ENCODE results near the gene BACE1-AS. TPM values are rescaled to one million over a fixed set of nuclear protein-coding genes. Genes with fewer than 3 reads are reported as not detected.
A peak's percentile ranks its signal among the peaks of the same experiment; 100 is the strongest.
"Not testable (repeated sequence)": the region's sequence is repeated elsewhere in the genome, so short reads cannot be mapped to it uniquely, and the experiment has no call there.

Gene BACE1-AS
- polyA plus RNA-seq, 3 donors from 2014 or later, result 0.67 TPM; not detected in 2

DNA sequence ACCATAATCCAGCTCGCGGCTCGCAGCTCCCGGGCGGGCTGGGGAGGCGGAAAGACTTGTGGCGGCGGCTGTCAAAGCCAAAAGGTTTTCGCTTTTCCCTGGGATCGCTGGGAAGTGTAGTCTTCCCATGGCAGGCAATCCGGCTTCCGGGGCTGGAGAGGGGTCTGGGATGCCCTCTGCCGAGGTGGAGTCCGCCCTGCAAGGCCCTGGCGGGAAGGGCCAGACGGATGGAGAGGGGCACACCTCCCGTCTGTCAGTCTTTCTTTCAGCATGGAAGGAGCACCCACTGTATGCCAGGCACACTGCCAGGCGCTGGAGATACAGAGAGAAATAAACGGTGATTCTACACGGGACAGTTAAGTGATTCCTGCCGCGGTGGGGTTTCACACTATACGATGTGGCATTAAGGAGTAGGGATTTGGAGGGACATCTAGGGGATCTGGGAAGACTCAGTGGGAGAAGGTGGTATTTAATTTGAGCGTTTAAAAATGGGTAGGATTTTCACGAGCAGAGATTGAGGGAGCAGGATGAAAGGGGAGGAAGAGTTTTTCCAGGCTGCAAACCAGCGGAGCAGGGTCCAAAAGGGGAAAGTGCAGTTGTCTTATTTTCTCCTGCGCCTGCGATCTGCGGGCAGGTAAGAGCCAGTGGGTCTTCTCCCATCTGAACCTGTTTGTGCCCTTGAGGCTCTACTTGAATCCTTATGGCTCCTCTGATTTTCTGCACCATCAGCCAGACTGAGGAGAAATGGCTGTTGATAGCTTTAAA, 25.2 kb downstream of the BACE1-AS start, which contains the start of gene BACE1:
BACE1 (minus strand) TSS at position 60 of the 765 bp plus-strand sequence. CDS start 461 bp downstream, outside the sequence.
- no peak for DNase-seq
- H3K36me3 Mint-ChIP-seq, result no peaks in the 10 kb centered on the region
- H3K9me3 Mint-ChIP-seq, result no peaks in the 10 kb centered on the region
- peak within 1 kb of the TSS; percentile 64 to 72 (median 66) for H3K4me3 Mint-ChIP-seq
- peaks cover 7 to 12% (median 11%) of the 10 kb centered on the region in 3 donors for H3K27me3 Mint-ChIP-seq (ENCODE audit: low read depth in 3 of 3)
- peaks cover 8 to 13% of the 10 kb centered on the region in 2 donors for H3K4me1 Mint-ChIP-seq
- peak within 1 kb of the TSS in 1 of 6 donors; percentile 4 for H3K27ac Mint-ChIP-seq

DNA sequence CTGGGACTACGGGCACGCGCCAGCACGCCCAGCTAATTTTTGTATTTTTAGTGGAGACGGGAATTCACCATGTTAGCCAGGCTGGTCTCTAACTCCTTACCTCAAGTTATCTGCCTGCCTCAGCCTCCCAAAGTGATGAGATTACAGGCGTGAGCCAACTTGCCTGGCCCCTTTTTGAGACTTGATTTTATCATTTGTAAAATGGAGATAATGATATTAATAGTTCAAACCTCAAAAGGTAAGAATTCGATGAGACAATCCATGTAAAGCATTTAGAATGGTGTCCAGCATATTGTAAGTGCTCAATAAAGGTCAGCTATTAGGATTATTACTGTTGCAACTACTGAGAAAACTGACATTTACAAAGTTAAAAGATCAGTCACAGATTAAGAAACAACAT, 27.6 kb downstream of the BACE1-AS start:
- H3K4me1 Mint-ChIP-seq, result peaks cover 8 to 13% of the 10 kb centered on the region in 2 donors
- H3K27me3 Mint-ChIP-seq (ENCODE audit: low read depth in 3 of 3), result peaks cover 0 to 11% (median 10%) of the 10 kb centered on the region in 3 donors
- H3K4me3 Mint-ChIP-seq, result no peak overlapping the region
- DNase-seq, result no peak
- H3K36me3 Mint-ChIP-seq, result no peaks in the 10 kb centered on the region
- H3K9me3 Mint-ChIP-seq, result no peaks in the 10 kb centered on the region
- no peak overlapping the region for H3K27ac Mint-ChIP-seq

DNA sequence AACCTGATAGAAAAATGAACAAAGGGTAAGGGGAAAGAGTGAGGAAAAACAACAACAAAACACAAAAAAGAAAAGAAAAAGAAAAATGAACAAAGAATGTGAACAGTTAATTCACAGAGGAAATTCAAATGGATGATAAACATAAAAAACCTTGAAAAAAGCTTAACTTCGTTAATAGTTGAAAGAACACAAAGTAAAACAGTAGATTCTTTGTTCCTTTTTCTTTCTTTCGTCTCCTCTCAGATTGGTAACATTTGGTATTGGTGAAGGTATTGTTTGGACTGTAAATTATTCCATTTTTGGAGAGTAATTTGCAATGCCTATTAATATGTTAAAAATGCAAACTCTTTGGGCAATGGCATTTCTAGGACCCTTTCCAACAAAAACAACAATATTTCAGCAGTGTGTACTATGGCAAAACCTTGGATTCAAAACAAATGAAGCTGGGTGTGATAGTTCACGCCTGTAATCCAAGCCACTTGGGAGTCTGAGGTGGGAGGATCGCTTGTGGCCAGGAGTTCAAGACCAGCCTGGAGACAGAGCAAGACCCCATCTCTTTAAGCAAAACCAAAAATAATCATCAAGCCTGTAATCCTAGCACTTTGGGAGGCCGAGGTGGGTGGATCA, 28.2 kb downstream of the BACE1-AS start:
- no peak overlapping the region for H3K27ac Mint-ChIP-seq

DNA sequence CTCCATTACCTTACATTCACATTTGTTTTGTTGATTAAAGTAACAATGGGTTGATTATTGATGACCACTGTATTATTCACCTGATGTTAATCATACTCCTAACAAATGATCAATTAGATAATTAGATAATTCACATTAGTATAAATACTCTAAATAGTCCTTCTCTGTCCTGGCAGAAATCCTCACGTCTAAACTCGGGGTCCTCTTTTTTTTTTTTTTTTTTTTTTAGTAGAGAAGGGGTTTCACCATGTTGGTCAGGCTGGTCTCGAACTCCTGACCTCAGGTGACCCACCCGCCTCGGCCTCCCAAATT, 36.1 kb downstream of the BACE1-AS start:
- H3K36me3 Mint-ChIP-seq; H3K9me3 Mint-ChIP-seq; H3K27me3 Mint-ChIP-seq (ENCODE audit: low read depth in 3 of 3); H3K4me1 Mint-ChIP-seq; DNase-seq: not testable (repeated sequence)
- peak overlapping the region in 1 of 5 donors; percentile 69 for H3K4me3 Mint-ChIP-seq
- peak overlapping the region in 1 of 6 donors; percentile 70 for H3K27ac Mint-ChIP-seq

More for the DNA sequence above, 28.2 kb downstream of the BACE1-AS start:
- H3K36me3 Mint-ChIP-seq, result no peaks in the 10 kb centered on the region
- H3K27me3 Mint-ChIP-seq (ENCODE audit: low read depth in 3 of 3), result peaks cover 0 to 11% (median 9%) of the 10 kb centered on the region in 3 donors
- H3K4me3 Mint-ChIP-seq, result no peak overlapping the region
- H3K4me1 Mint-ChIP-seq, result peaks cover 8 to 13% of the 10 kb centered on the region in 2 donors
- DNase-seq, result no peak
- H3K9me3 Mint-ChIP-seq, result no peaks in the 10 kb centered on the region

DNA sequence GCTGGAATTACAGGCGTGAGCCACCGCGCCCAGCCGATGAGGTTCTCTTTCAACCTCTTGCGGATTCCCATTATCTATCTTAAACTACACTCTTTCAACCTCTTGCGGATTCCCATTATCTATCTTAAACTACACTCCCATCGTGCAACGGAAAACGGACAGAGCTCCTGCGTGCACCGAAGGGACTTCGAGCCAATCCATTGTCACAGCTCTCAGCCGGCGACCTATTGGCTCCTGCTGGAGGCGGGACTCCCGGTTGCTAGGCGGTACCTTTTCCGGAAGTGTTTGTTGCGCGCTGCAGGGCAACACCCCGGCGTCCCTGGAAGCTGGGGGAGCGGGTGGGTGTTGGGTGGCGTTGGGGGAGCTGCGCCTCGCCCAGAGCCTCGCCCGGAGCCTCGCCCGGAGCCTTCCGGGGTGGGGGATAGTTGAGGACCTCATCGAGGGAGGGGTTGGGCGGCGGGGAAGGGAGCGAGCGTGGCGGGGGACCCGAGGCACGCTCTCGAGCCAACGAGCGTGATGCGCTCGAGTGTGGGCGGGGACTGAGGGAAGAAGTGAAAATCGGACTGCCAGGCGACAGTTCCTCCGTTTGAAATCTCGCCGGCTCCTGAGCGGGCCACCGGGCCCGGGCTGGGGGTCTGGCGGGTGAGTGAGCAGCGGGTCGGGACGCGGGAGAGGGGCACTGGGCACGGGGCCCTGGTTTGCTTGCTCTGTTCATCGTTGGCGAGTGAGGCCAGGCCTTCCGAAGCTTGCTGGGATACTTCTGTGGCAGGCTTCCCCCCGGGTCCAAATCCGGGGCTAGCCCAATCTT, 36.6 kb downstream of the BACE1-AS start, which contains the start of gene CEP164:
CEP164 (plus strand) TSS at position 288 of the 808 bp plus-strand sequence. CDS start 10,733 bp downstream, outside the sequence.
- Mint-ChIP-seq H3K27ac (peak within 1 kb of the TSS in 2 of 6 donors; percentile 38 to 70), H3K4me3 (peak within 1 kb of the TSS in 2 of 5 donors; percentile 52 to 69), H3K36me3 (peaks cover 0 to 5% (median 0%) of the 10 kb centered on the region in 3 donors), H3K27me3 (ENCODE audit: low read depth in 3 of 3) (no peaks in the 10 kb centered on the region), H3K9me3 (no peaks in the 10 kb centered on the region), H3K4me1 (peaks cover 2 to 10% of the 10 kb centered on the region in 2 donors)
- DNase-seq, result peak; percentile 91 to 93 (median 92)

DNA sequence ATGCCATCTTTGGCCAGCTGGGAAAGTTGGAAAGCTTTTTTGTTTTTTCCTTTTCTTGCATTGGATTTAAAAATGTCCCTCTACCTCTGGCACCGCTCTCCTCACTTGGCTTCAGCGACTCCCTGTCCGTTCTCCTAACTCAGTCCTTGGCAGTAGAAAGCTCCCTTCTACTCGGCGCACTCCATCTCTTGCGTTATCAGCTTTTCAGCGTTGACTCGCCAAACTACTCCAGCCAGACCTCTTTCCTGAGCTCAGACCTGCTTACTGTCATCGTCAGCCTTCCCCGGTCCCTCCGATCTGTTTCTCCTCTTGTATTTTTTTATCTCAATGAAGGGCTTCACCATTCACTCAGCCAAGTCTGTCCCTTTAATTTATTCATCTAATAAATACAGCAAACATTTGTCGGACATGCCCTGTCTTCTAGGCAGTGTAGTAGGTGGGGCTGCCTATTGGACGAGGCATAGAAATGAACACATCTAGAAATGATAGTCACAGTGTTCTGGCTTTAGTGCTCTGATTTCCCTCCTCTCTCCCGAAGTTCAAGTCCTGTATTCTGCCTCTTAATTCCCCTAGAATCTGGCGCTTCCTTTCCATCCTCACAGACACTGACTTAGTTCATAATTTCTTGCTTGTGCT, 37.3 kb downstream of the BACE1-AS start:
- Mint-ChIP-seq H3K9me3 (no peaks in the 10 kb centered on the region), H3K4me3 (no peak overlapping the region)
- no peak for DNase-seq

DNA sequence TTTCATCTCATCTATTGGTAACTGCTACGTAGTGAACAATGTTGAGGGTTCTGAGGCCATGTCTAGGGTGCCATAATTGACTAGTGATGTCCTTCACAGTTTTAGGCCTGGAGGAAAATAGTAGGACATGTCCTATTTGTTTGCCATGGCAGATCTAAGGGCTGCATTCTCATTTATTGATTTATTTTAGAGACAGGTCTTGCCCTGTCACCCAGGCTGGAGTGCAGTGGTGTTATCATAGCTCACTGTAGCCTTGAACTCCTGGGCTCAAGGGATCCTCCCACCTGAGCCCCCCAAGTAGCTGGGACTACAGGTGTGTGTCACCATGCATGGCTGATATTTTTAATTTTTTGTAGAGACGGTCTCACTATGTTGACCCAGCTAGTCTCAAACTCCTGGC, 41.7 kb downstream of the BACE1-AS start:
- Mint-ChIP-seq H3K4me1 (peaks cover 2 to 6% of the 10 kb centered on the region in 2 donors), H3K27me3 (ENCODE audit: low read depth in 3 of 3) (no peaks in the 10 kb centered on the region), H3K27ac (peak overlapping the region in 1 of 6 donors; percentile 5), H3K9me3 (no peaks in the 10 kb centered on the region), H3K4me3 (no peak overlapping the region), H3K36me3 (peaks cover 4 to 16% (median 5%) of the 10 kb centered on the region in 3 donors)
- DNase-seq, result no peak

More for the DNA sequence above, 37.3 kb downstream of the BACE1-AS start:
- Mint-ChIP-seq H3K4me1 (peaks cover 2 to 10% of the 10 kb centered on the region in 2 donors), H3K36me3 (peaks cover 0 to 5% (median 0%) of the 10 kb centered on the region in 3 donors), H3K27ac (no peak overlapping the region), H3K27me3 (ENCODE audit: low read depth in 3 of 3) (no peaks in the 10 kb centered on the region)

DNA sequence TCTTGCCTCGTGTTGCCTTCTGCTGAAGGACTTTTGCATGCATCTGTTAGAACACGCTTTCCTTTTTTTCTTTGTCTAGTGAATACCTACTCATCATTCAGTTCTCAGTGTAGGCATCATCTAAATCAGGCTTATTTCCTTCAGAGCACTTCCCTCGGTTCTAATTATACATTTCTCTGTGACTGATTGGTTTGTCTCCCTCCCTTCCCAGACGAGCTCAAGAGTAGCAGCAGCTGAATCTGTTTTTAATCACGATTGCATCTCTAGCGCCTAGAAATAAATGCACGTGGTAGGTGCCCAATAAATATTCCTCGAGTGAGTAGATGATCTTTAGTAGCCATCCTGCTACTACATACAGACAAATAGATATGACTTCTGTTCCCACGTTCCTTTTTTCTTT, 42.8 kb downstream of the BACE1-AS start:
- Mint-ChIP-seq H3K9me3 (no peaks in the 10 kb centered on the region), H3K4me1 (peaks cover 2 to 6% of the 10 kb centered on the region in 2 donors), H3K27ac (no peak overlapping the region), H3K4me3 (no peak overlapping the region), H3K36me3 (peaks cover 11 to 20% (median 11%) of the 10 kb centered on the region in 3 donors), H3K27me3 (ENCODE audit: low read depth in 3 of 3) (no peaks in the 10 kb centered on the region)
- no peak for DNase-seq

DNA sequence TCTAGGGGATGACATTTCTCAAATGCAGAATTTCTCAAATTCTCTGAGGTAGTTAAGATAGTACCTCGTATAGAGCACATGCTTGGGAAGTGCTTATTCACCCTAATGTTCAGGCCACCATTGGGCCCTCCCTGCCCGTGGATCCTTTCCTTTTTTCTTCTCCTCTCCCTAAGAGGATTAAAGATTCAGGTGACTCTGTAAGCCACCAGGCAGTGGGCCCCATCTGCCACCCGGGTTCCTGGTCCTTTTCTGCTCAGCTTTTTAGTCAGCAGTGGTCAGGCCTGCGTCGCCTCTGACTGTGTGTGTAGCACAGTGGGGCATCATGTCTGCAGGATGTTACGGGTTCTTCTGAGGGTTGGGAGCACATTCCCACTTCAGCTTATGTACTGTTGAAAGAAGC, 43.8 kb downstream of the BACE1-AS start:
- Mint-ChIP-seq H3K27me3 (ENCODE audit: low read depth in 3 of 3) (no peaks in the 10 kb centered on the region), H3K27ac (no peak overlapping the region), H3K4me3 (no peak overlapping the region), H3K36me3 (peaks cover 14 to 26% (median 14%) of the 10 kb centered on the region in 3 donors), H3K9me3 (no peaks in the 10 kb centered on the region), H3K4me1 (peaks cover 2 to 3% of the 10 kb centered on the region in 2 donors)
- no peak for DNase-seq

DNA sequence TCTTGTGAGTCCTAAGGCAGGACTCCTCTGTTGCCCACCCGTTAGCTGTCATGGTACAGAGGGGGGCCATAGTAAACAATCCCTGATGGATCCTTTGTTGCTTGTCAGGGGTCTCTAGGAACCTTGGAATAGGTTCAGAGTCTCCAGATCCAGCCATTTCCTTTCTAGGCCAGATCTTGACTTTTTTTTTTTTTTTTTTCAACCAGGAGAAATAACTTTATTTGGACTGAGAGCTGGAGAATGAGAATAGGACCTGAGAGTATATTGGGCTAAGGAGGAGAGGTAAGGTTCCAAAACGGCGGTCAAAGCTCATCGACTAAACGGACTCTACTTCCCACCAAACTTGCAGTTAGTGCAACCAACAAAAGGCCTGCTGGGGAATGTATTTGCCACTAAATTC, 44.3 kb downstream of the BACE1-AS start:
- DNase-seq, result no peak
- H3K9me3 Mint-ChIP-seq, result no peaks in the 10 kb centered on the region
- H3K4me1 Mint-ChIP-seq, result peaks cover 0 to 2% of the 10 kb centered on the region in 2 donors
- peaks cover 0 to 2% (median 0%) of the 10 kb centered on the region in 3 donors for H3K27me3 Mint-ChIP-seq (ENCODE audit: low read depth in 3 of 3)
- peaks cover 14 to 31% (median 14%) of the 10 kb centered on the region in 3 donors for H3K36me3 Mint-ChIP-seq
- H3K27ac Mint-ChIP-seq, result no peak overlapping the region
- H3K4me3 Mint-ChIP-seq, result no peak overlapping the region

DNA sequence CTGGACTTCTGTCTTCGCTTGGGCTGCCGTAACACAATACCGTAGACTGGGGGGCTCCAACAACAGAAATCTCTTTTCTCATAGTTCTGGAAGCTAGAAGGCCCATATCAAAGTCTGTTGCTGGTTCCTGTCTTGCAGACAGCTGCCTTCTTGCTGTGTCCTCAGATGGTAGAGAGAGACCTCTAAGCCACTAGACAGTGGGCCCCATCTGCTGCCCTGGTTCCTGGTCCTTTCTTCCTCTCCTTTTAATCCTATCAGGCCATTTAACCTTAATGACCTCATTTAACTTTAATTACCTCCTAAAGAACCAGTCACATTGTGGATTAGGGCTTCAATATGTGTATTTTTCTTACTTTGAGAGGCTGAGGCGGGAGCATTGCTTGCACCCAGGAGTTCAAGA, 45.9 kb downstream of the BACE1-AS start:
- Mint-ChIP-seq H3K4me3 (no peak overlapping the region), H3K27ac (no peak overlapping the region), H3K36me3 (peaks cover 14 to 37% (median 14%) of the 10 kb centered on the region in 3 donors), H3K27me3 (ENCODE audit: low read depth in 3 of 3) (peaks cover 0 to 2% (median 0%) of the 10 kb centered on the region in 3 donors), H3K9me3 (no peaks in the 10 kb centered on the region), H3K4me1 (peaks cover 0 to 2% of the 10 kb centered on the region in 2 donors)
- no peak for DNase-seq

All from immature natural killer cell (primary cell).